Putamen (tissue), 1 donor: ENCODE results near the gene SYCP2L.
"Not testable (repeated sequence)": the region's sequence is repeated elsewhere in the genome, so short reads cannot be mapped to it uniquely, and the experiment has no call there.

Experiments
- DNase-seq: peaks from one replicate; pipeline ENCODE4 v3.0.0-alpha.2; 2016; ENCODE audit warnings: low spot score

SYCP2L gene

DNA sequence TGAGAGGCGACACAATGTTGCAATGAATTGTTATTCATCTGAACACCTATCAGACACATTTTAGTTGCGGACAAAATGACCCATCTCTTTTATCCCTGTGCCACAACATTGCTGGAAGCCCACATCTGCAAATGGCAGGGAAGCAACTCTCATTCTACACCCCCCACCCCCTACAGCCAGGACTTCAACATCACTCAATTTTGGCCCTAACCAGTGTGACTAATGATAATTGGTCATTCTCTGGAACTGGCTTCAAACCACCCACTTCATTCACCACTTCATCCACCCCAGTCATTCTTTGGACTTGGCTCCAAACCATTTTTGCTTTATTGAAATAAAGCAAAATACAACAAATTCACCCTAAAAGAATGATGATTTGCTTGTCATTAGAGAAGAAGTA, 6.5 kb upstream of the SYCP2L start:
- no peak for DNase-seq

DNA sequence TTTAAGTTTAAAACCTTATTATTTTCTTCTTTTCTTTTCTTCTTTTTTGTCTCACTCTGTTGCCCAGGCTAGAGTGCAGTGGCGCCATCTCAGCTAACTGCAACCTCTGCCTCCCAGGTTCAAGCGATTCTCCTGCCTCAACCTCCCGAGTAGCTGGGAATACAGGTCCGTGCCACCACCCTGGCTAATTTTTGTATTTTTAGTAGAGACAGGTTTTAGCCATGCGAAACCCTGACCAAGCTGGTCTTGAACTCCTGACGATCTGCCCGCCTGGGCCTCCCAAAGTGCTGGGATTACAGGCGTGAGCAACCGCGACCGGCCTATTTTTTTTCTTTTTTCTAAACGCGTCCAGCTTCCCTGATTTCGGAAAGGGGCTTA, 4.6 kb upstream of the SYCP2L start:
- DNase-seq: not testable (repeated sequence)

DNA sequence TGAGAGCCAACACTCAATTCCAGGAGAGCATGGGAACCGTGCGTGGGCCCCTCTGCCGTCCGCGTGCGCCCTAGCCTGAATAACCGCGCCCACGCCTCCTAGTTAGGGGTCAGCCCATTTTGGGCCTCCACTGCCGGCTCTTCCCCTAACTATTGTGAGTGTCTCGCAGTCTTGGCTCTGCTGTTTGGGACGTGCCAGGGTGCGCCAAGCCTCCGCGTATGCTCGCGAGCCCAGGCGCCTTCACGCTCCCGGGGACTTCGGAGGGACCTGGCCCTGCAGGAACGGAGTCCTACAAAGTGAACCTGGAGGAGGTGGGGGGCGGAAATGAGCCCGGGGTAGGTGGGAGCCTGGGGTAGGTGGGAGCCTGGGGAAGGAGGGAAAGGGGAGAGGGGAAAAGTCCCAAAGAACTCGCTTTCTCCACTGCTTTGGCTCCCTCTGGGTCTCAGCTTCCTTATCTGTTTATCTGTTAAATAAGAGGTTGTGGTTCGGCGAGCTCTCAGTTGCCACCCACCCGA, 4.1 kb upstream of the SYCP2L start:
- no peak for DNase-seq

DNA sequence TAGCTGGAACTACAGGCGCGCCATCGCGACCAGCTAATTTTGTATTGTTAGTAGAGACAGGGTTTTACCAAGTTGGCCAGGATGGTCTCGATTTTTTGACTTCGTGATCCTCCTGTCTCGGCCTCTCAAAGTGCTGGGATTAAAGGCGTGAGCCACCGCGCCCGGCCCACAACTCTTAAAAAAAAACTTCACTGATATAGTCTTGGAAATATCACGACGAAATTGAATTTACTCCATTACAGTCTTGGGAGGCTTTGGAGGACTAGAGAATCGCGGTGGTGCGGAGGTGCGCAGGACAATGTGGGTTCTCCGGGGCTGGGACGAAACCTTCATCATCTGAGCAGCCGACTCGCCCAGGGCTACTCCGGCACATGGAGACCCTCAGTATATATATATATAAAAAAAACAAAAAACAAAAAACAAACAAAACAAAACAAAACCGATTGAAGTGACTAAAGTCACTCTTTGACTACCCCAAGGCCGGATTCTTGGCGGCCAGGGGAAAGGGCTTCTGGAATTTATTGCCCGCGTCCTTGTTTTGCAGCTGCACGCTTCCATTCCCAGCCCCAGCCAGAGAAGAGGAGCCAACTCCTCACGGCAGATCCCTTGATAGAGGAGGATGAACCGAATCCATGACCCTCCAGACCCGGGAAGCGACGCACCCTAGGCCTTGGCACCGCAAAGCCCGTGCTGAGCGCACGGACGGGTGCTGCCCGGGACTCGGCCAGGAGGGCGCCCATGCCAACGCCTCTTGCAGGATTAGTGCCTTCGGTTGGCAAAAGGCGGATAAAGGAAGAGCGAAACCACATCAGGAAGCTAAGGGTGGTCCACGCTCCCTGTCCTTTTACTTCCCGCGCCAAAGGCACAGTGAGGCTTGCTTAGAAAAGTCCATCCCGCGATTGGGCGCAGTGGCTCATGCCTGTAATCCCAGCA, 3.3 kb upstream of the SYCP2L start:
- DNase-seq: no peak

DNA sequence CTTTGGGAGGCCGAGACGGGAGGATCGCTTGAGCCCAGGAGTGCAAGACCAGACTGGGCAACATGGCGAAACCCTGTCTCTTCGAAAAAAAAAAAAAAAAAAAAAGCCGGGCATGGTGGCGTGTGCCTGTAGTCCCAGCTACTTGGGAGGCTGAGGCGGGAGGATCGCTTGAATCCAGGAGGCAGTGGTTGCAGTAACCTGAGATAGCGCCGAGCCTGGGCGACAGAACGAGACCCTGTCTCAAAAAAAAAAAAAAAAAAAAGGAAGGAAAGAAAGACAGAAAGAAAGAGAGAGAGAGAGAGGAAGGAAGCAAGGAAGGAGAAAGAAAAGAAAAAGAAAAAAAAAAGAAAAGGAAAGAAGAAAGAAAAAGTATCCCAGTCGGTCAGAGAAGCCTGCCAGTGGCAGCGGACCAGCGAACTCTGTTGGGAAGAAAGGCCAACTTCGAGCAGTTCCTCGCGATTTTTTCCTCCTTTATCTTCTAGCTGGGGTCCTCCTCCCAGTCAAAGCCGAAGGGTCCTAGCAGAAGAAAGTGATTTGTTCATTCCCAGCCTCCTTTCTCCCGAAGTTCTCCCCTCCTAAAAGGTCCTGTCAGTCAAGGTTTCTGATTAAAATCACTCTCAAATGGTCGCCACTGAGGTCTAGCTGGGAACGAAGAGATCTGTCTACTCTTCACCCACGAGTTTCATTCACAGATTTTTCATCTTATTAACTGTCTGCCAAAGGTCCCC, 2.4 kb upstream of the SYCP2L start:
- no peak for DNase-seq

DNA sequence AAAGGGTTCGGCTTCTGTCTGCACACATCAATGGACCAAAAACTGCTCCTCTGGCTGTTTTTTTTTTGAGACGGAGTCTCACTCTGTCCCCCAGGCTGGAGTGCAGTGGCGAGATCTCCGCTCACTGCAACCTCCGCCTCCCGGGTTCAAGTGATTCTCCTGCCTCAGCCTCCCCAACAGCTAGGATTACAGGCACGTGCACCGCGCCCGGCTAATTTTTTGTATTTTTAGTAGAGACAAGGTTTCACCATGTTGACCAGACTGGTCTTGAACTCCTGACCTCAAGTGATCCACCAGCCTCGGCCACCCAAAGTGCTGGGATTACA, 524 bp upstream of the SYCP2L start:
- DNase-seq: not testable (repeated sequence)

DNA sequence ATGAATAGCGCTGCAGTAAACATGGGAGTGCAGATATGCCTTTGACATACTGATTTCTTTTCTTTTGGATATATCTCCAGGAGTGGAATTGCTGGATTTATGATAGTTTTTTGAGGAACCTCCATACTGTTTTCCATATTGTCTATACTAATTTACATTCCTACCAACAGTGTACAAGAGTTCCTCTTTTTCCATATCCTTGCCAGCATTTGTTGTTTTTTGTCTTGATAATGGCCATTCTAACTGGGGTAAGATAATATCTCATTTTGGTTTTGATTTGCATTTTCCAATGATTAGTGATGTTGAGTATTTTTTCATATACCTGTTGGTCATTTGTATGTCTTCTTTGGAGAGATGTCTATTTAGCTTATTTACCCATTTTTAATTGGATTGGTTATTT, 3.3 kb downstream of the SYCP2L start:
- no peak for DNase-seq

DNA sequence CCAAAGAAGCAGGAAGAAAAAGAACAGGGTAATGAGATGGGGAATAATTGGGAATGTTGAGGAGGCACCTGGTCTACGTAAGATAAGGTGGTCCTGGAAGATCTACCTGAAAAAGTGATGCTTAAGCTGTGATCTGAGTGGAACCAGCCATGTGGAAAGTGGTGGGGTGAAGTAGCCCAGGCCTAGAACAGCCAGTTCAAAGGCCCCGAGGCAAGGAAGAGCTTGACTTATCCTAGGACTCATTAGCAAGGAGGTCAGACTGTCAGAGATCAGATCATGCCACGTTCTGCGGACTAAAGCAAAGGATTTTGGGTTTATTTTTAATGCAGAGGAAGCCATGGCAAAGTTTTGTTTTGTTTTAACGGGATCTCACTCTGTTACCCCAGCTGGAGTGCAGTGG, 5.1 kb downstream of the SYCP2L start:
- no peak for DNase-seq

DNA sequence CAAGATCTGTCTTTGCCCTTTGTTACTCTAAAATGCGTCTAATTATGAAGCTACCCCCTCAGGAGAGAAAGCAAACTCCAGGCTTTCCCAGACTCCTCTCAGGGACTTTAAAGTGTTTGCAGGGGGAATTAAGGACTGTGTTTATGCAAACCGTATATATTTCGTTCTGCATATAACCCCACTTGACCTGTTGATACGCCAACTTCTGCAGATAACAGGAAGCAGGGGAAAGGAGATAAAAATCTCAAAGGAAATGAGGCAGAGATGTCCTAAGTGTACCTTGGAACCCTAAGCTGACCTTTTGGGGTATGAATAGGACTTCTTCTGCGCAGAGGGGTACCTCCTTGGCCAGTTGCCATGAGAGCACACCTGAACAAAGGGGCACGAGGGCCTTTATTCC, 8.1 kb downstream of the SYCP2L start:
- no peak for DNase-seq

DNA sequence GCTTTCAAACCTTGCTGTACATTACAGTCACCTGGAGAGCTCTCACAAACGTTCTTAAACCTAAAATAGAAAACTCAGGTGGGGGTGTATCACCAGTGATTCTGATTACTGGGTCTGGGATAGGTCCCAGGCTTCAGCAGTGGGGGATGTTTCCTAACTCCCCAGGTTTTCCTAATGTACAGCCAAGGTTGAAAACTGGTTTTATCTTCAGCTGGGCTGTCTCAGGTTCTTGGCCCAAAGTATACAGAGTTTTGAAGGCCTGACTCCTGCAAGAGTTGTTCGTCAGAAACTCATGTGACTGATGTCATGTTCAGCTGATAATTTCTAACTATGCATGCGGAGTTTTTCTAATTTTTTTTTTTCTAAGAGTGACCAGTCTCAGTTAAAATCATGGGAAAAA, 9.8 kb downstream of the SYCP2L start:
- DNase-seq: no peak

DNA sequence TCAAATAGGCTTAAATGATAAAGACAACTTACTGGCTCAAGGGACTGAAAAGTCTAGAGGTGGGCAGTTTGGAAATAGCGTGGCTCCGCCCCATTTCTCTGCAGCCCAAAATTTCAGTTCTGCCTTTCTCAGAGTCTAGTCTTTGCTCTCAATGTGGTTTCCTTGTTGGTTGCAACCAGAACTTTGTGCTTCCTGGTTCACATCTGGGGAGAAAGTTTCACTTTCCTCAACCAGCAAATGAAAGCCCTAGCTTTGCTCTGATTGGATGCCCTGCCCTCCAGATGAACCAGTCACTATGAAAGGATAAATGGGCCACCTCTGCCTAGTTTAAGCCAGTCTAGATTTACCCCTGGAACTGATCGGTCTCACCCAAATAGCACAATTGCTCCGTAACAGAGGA, 14.9 kb downstream of the SYCP2L start:
- DNase-seq: peak; percentile 26

DNA sequence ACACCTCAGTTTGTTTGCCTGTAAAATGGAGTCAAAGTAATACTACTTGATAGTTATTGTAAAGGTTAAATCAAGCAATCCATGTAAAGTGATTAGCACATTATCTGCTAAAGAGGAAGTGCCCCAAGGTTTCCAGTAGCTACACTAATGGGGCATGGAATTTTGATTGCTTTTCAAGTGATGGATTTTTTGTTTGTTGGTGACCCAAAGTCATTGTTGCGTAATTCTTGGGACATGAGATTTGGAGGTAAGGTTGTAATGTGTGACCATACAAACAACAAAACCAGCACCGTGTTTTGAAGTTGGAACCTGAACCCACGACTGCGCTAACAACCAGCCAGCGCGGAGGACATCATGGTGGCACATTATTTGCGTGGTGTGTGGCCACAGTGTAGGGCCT, 17.2 kb downstream of the SYCP2L start:
- DNase-seq: no peak

DNA sequence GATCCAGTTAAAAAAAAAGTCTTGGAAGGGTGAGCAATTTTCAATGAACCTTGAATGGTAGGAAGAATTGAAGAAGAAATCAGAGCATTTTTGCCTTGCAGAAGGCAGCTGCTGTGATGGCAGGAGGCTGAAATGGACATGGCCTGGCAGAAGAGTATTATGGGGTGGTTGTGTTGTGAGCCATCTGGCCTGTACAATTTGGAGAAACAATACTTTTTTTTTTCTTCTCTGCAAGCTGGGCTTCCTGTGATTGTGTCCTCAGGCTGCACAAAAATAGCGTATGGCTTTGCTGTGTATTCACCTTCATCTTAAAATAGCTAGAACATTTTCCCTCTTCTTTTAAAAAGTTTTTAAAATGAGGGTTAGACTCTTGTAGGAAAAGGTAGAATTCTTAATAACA, 21.4 kb downstream of the SYCP2L start:
- DNase-seq: no peak

DNA sequence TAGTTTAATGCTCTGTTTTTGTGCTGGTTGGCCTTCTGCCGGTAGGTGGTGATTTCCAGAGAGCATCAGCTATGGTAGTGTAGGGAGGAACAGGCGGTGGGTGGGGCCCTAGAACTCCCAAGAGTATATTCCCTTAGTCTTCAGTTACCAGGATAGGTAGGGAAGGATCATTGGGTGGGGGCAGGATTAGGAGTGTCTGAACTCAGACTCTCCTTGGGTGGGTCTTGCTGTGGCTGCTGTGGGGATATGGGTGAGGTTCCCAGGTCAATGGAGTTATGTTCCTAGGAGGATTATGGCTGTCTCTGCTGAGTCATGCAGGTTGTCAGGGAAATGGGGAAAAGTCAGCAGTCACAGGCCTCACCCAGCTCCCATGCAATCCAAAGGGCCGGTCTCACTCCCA, 32.7 kb downstream of the SYCP2L start:
- DNase-seq: not testable (repeated sequence)

DNA sequence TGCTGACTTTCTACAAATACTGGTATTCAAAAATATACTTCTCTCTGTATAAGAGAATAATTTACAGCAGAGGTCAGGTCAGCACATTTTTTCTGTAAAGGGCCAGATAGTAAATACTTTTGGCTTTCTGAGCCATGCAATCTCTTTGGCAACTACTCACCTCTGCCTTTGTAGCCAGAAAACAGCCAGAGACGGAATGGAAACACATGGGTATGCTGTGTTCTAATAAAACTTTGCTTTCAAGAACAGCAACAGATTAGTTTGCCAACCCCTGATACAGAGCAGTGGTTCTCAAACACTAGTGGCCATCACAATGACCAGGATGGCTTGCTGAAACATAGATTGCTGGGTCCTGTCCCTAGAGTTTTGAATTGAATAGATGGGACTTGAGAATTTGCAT, 46.3 kb downstream of the SYCP2L start:
- no peak for DNase-seq

DNA sequence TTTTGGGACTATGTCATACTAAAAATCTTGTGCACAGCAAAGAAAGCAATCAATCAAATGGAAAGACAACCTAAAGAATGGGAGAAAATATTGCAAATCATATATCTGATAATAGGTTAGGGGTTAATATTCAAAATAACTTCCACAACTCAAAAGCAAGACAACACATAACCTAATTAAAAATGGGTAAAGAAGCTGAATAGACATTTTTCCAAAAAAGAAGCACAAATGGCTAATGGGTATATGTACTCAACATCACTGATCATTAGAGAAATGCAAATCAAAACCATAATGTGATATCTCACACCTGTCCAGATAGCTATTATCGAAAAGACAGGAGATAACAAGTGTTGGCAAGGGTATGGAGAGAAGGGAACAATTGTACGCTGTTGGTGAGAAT, 53.0 kb downstream of the SYCP2L start:
- DNase-seq: no peak

DNA sequence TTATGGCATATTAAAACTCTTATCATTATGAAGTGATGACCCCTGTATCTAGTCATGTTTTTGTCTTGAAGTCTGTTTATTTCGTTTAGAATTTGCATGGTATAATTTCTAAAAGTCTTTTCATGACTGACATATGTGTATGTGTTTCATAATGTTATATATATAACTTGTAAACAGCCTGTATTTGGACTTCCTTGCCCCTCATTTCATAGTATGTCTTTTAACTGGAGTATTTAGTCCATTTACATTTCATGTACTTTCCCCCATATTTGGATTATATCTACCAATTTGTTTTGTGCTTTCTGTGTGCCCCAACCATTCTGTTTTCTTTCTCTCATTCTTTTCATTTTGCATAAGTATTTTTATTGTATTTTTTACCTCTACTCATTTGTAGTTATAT, 59.0 kb downstream of the SYCP2L start:
- no peak for DNase-seq

DNA sequence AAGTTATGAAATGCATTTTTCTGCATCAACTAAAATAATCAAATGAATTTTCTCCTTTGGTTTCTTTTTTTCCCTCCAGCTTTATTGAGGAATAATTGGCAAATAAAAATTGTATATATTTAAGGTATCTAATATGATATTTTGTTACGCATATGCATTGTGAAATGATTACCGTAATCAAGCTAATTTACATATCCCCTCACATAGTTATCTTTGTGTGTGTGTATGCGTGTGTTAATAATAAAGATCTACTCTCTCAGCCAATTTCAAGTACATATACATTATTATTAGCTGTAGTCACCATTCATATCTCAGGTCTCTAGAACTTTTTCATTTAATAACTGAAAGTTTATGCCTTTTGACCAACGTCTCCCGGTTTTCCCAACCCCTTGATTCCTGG, 61.1 kb downstream of the SYCP2L start:
- no peak for DNase-seq

DNA sequence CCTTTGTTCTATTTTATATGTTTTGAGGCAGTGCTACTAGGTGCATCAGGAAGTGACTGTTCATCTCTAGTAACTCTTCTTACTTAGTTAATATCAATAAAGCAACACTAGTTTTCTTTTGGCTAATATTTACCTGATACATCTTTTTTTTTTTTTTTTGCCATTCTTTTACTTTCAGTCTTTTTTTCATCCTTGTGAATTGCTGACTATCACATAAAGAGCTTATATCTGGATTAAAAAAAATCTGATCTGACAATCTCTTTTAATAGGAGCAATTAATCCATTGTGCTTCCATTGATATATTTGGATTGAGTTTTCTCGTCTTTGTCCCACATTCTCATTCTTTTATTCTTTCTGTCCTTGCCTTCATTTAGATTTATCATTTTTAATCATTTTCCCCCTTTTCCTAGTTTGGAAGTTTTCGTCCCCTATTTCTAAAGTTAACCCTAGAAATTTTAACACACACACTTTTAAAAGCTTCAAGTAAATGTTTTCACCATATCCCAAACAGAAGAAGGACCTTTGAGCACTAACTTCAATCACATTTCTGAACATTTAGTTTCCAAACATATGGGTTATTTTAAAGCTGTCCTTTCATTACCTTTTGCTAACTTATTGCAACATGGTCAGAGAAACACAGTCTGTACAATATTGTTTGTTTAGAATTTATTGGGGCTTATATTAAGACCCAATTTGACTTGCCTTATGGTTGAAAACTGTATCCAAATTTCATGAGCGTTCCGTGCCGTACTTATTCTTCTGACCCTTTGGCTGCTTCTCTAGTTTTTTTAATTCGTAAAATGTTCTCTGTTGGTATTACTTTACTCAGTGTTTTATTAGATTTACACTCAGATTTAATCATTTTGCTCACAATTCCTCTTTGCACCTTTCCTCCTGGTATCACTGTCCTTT, 63.0 kb downstream of the SYCP2L start:
- DNase-seq: no peak

DNA sequence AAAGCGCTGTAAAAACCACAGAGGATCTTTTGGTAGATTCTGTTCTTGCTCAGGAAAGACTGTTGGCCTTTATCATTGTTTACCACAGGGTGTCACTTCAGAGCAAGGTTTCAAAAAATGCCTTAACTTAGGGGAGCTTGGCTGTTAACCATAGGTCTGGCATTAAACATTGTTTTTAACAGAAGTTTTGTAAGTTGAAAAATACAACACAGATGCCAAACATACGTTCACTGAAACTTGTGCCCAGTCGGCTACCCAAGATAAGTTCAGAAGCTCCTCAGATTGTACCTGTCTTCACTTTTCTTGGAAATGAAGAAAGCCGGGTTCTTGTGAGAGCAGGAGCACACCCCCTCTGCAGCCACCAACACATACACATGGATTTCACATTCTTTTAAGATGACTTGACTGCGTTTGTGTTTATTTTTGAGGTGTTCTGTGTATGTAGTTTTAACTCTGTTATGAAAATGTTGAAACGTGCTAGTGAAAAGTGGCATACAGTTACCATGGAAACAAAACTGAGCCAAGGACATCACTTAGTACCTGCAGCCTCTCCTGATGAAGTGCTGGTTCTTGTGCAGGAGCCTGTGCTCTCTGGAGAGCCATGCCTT, 64.9 kb downstream of the SYCP2L start:
- peak; percentile 4 for DNase-seq

DNA sequence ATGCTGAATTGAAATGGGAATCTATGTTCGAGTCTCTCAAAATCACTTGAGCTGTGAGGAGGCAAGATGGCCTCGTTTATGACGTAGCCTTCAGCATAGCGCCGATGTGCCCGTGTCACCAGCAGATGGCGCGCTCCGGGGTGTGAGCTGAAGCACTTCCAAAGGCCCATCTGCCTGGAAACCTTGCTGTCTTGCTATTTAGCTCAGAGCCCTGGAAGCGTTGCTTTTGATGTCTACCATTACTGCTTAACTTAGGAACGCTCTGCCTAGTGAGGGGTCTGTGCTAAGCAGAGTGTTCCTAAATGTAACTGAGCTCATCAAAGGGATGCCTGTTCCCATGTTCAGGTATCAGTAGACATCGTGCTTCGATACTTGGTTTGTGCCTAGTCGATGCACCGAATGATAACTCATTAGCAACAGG, 67.7 kb downstream of the SYCP2L start:
- DNase-seq: peak; percentile 28

DNA sequence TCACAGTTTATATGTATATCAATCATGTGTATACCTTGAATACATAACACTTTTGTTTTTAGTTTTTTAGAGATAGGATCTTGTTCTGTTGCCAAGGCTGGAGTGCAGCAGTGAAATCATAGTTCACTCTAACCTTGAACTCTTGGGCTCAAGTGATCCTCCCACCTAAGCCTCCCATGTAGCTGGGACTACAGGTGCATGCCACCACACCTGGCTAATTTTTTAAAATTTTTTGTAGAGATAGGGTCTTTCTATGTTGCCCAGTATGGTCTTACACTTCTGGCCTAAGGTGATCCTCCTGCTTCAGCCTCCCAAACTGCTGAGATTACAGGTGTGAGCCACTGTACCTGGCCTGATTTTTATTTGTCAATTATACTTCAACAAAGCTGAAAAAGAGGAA, 69.9 kb downstream of the SYCP2L start:
- no peak for DNase-seq
